ENCODE measurements around the gene CPAMD8. TPM values are rescaled to one million over a fixed set of nuclear protein-coding genes. Genes with fewer than 3 reads are reported as not detected.

The CPAMD8 gene
- total RNA-seq, 1 experiment from 2014 or later = 3.9 TPM

DNA sequence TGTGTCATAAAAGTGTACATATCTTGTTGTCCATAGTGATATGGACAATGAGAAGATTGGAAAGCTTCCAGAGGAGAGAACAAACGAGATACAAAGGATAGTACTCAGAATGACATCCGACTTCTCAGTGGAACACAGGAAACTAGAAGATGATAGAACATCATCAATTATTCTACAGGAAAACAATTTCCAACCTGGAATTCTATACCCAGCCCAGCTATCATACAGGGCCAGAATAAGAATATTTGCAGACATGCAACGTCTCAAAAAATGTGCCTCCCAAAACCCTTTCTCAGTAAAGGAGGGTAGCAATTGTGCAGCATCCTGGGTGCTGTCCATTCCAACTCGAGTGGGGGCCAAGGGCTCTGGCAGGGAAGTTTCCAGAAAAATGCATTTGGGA lies 113.8 kb downstream of the CPAMD8 start:
- ChIA-PET CTCF (no interaction called here), POLR2A (ENCODE audit: unreplicated experiment) (no interaction called here)
- H3K36me3 ChIP-seq (ENCODE audit: low read depth, low read length) = no peaks in the 10 kb centered on the region
- H3K9me2 ChIP-seq (replicated peaks; ENCODE audit: low read length) = no peaks in the 10 kb centered on the region
- TF ChIP-seq, protein P1, sequence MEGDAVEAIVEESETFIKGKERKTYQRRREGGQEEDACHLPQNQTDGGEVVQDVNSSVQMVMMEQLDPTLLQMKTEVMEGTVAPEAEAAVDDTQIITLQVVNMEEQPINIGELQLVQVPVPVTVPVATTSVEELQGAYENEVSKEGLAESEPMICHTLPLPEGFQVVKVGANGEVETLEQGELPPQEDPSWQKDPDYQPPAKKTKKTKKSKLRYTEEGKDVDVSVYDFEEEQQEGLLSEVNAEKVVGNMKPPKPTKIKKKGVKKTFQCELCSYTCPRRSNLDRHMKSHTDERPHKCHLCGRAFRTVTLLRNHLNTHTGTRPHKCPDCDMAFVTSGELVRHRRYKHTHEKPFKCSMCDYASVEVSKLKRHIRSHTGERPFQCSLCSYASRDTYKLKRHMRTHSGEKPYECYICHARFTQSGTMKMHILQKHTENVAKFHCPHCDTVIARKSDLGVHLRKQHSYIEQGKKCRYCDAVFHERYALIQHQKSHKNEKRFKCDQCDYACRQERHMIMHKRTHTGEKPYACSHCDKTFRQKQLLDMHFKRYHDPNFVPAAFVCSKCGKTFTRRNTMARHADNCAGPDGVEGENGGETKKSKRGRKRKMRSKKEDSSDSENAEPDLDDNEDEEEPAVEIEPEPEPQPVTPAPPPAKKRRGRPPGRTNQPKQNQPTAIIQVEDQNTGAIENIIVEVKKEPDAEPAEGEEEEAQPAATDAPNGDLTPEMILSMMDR (conservative IDR thresholded peaks at IDR 0.05; ENCODE audit: low read depth, low read length) = no peak
- TF ChIP-seq EZH2phosphoT487 (IDR thresholded peaks at IDR 0.05; ENCODE audit: borderline replicate concordance, low read length) (no peak), EZH2 (IDR thresholded peaks at IDR 0.05; ENCODE audit: low read length, unreplicated experiment) (no peak)
- DNase-seq (no peak), ATAC-seq (no peak)
- no peaks in the 10 kb centered on the region for H3F3A ChIP-seq (ENCODE audit: low read length, unreplicated experiment)
- no peak overlapping the region for H3K4me2 ChIP-seq (ENCODE audit: low read length)
- no TSS peak for BruUV-seq (replicated peaks)
- H3K4me3 ChIP-seq (ENCODE audit: low read length) = no peak overlapping the region
- intact Hi-C loops (cut with micrococcal nuclease) = no loop called here
- H3K27ac ChIP-seq (ENCODE audit: low read length) = no peak overlapping the region
- H3K9me3 ChIP-seq (ENCODE audit: low read length) = peaks cover 11% of the 10 kb centered on the region; the same call in 1 of the 2 replicates
- no peaks in the 10 kb centered on the region for H3K79me2 ChIP-seq (ENCODE audit: low read length)
- no peak overlapping the region for H3K9ac ChIP-seq (ENCODE audit: low read length)
- H4K20me1 ChIP-seq (ENCODE audit: low read length) = no peaks in the 10 kb centered on the region
- peaks cover 6% of the 10 kb centered on the region; the same call in 1 of the 2 replicates for H3K27me3 ChIP-seq (ENCODE audit: low read length)
- H3K4me1 ChIP-seq (ENCODE audit: insufficient read depth, low read length) = no peaks in the 10 kb centered on the region
- H2AFZ ChIP-seq (ENCODE audit: low read length) = no peak overlapping the region

DNA sequence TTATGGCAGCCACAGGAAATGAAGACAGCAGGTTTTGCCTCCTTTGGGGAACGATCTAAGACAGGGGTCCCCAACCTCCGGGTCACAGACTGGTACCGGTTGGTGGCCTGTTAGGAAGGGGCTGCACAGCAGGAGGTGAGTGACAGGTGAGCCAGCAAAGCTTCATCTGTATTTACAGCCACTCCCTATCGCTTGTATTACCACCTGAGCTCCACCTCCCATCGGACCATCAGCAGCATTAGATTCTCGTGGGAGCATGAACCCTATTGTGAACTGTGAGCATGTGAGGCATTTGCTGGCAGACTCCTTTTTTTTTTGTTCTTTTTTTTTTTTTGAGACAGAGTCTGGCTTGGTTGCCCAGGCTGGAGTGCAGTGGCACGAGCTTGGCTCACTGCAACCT lies 115.6 kb downstream of the CPAMD8 start:
- Histone ChIP-seq H3K9me2 (replicated peaks; ENCODE audit: low read length) (no peaks in the 10 kb centered on the region), H3K9ac (ENCODE audit: low read length) (no peak overlapping the region), H3K79me2 (ENCODE audit: low read length) (no peaks in the 10 kb centered on the region), H3K4me3 (ENCODE audit: low read length) (no peak overlapping the region), H3K36me3 (ENCODE audit: low read depth, low read length) (no peaks in the 10 kb centered on the region), H3K27me3 (ENCODE audit: low read length) (peaks cover 6% of the 10 kb centered on the region; the same call in 1 of the 2 replicates), H3F3A (ENCODE audit: low read length, unreplicated experiment) (no peaks in the 10 kb centered on the region), H3K4me2 (ENCODE audit: low read length) (no peak overlapping the region), H3K4me1 (ENCODE audit: insufficient read depth, low read length) (no peaks in the 10 kb centered on the region), H4K20me1 (ENCODE audit: low read length) (no peaks in the 10 kb centered on the region), H3K9me3 (ENCODE audit: low read length) (peaks cover 11% of the 10 kb centered on the region; the same call in 1 of the 2 replicates), H3K27ac (ENCODE audit: low read length) (no peak overlapping the region), H2AFZ (ENCODE audit: low read length) (no peak overlapping the region)
- ChIA-PET CTCF (interaction anchor here (0.6 kb wide), 1 partner anchor 138 kb away, joined by 8 read pairs; no protein-coding TSS in a partner anchor), POLR2A (ENCODE audit: unreplicated experiment) (no interaction called here)
- BruUV-seq (replicated peaks) = no TSS peak
- DNase-seq (no peak), ATAC-seq (no peak)
- intact Hi-C loops (cut with micrococcal nuclease) = no loop called here
- TF ChIP-seq, protein P1 (conservative IDR thresholded peaks at IDR 0.05; ENCODE audit: low read depth, low read length) = no peak

DNA sequence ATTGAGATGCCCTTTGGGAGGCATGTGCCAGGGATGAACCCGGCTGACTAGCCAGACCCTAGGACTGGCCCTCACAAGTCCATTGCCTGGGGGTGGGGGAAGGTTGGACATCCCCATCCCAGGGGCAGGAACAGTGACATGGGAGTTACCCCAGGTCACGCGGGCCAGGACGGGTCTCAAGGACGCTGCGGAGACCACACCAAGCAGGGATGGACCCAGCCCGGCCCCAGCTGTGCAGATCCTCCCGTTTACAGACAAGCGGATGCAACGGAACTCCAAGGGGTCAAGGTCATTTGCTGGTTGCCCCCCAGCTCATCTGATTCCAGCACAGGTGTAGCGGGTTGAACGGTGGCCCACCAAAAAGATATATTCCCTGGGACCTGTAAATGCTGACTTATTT lies 117.9 kb downstream of the CPAMD8 start:
- Histone ChIP-seq H3K9me3 (ENCODE audit: low read length) (peaks cover 11% of the 10 kb centered on the region; the same call in 1 of the 2 replicates), H3K9ac (ENCODE audit: low read length) (no peak overlapping the region), H3K27ac (ENCODE audit: low read length) (no peak overlapping the region), H3K79me2 (ENCODE audit: low read length) (no peaks in the 10 kb centered on the region), H2AFZ (ENCODE audit: low read length) (no peak overlapping the region), H4K20me1 (ENCODE audit: low read length) (no peaks in the 10 kb centered on the region), H3K4me3 (ENCODE audit: low read length) (no peak overlapping the region), H3K36me3 (ENCODE audit: low read depth, low read length) (no peaks in the 10 kb centered on the region), H3F3A (ENCODE audit: low read length, unreplicated experiment) (no peaks in the 10 kb centered on the region), H3K9me2 (replicated peaks; ENCODE audit: low read length) (no peaks in the 10 kb centered on the region), H3K4me2 (ENCODE audit: low read length) (no peak overlapping the region), H3K27me3 (ENCODE audit: low read length) (no peaks in the 10 kb centered on the region), H3K4me1 (ENCODE audit: insufficient read depth, low read length) (no peaks in the 10 kb centered on the region)
- BruUV-seq (replicated peaks) = no TSS peak
- TF ChIP-seq, protein P1 (conservative IDR thresholded peaks at IDR 0.05; ENCODE audit: low read depth, low read length) = no peak
- TF ChIP-seq EZH2phosphoT487 (IDR thresholded peaks at IDR 0.05; ENCODE audit: borderline replicate concordance, low read length) (no peak), EZH2 (IDR thresholded peaks at IDR 0.05; ENCODE audit: low read length, unreplicated experiment) (no peak)
- ChIA-PET CTCF (no interaction called here), POLR2A (ENCODE audit: unreplicated experiment) (no interaction called here)
- DNase-seq (no peak), ATAC-seq (no peak)
- intact Hi-C loops (cut with micrococcal nuclease) = no loop called here

All from PC-3 (cell line).